OCI-M2 (cell line): Measurements from ENCODE around the gene DNAH17.

ENCODE experiments used
- DNase-seq: peaks from one replicate; lab custom pipeline; 2025; ENCODE audit not compliant: unreplicated experiment; lab: John Stamatoyannopoulos, UW

DNAH17 gene

GRCh38 chr17:78433780-78434335 is 143.3 kb downstream of the DNAH17 start:
- DNase-seq, result no peak

GRCh38 chr17:78433013-78433727 is 144.0 kb downstream of the DNAH17 start:
- DNase-seq, result no peak

GRCh38 chr17:78432226-78433012 is 144.8 kb downstream of the DNAH17 start:
- DNase-seq, result no peak

GRCh38 chr17:78431692-78431958 is 145.6 kb downstream of the DNAH17 start:
- DNase-seq, result no peak

GRCh38 chr17:78430892-78431691 is 146.1 kb downstream of the DNAH17 start:
- DNase-seq, result no peak

GRCh38 chr17:78429618-78429995 is 147.6 kb downstream of the DNAH17 start:
- DNase-seq, result no peak

GRCh38 chr17:78428836-78429617 is 148.2 kb downstream of the DNAH17 start:
- DNase-seq, result no peak

- DNase-seq, result no peak
Observed at GRCh38 chr17:78428025-78428575, 149.1 kb downstream of the DNAH17 start.

- no peak for DNase-seq
Observed at GRCh38 chr17:78427140-78427539, 150.1 kb downstream of the DNAH17 start.

GRCh38 chr17:78426293-78426879 is 150.8 kb downstream of the DNAH17 start:
- no peak for DNase-seq

GRCh38 chr17:78425429-78425828 is 151.8 kb downstream of the DNAH17 start:
- DNase-seq, result no peak

- no peak for DNase-seq
Observed at GRCh38 chr17:78423961-78424675, 153.1 kb downstream of the DNAH17 start.

GRCh38 chr17:78422872-78423588 is 154.2 kb downstream of the DNAH17 start:
- no peak for DNase-seq

GRCh38 chr17:78422267-78422605 is 155.0 kb downstream of the DNAH17 start:
- no peak for DNase-seq

- no peak for DNase-seq
Observed at GRCh38 chr17:78421534-78422266, 155.5 kb downstream of the DNAH17 start.

GRCh38 chr17:78421084-78421533 is 156.1 kb downstream of the DNAH17 start:
- no peak for DNase-seq

GRCh38 chr17:78419970-78420815 is 157.0 kb downstream of the DNAH17 start:
- no peak for DNase-seq
